HepG2 (cell line): Measurements from ENCODE around the gene WBP2NL. TPM values are rescaled to one million over a fixed set of nuclear protein-coding genes. Genes with fewer than 3 reads are reported as not detected.

Experiments
- ATAC-seq: fragments of 200-7000 bp; cut with Tn5 transposase; 3 replicates; pipeline ENCODE4 v1.9.1; 2020; ENCODE audit warnings: mild to moderate bottlenecking, moderate library complexity
- BruUV-seq: library from RNA; stranded (reverse); fragments of 400-500 nt; replicated peaks from 2 replicates; lab custom pipeline; 2021; lab: Mats Ljungman, UMichigan
- CTCF ChIA-PET: fragments of 300-600 bp; formaldehyde crosslinking; extraction: SDS; loops from one replicate; lab custom pipeline; 2021; ENCODE audit warnings: low total read pairs, inconsistent platforms, low intra/inter-chr PET ratio; lab: Yijun Ruan, JAX
- POLR2A ChIA-PET: fragments of 350-600 bp; sonication (Branson Sonifier 250); formaldehyde crosslinking; loops from one replicate; lab custom pipeline; 2020; ENCODE audit warnings: antibody characterized with exemption, inconsistent platforms; lab: Yijun Ruan, JAX
- DNase-seq: peaks from one replicate; pipeline ENCODE4 v3.0.0-alpha.2; 2015; ENCODE audit warnings: low spot score
- FAIRE-seq: peaks from 3 replicates; lab custom pipeline; 2011; peaks lifted over from hg19 to GRCh38; lab: Jason Lieb, UNC
- H2AFZ ChIP-seq: one replicate; pipeline ENCODE4 v1.6.1; 2011; ENCODE audit warnings: low read length, inconsistent platforms
- H3K27ac ChIP-seq: fragments of 300-600 bp; 3 replicates; pipeline ENCODE4 v1.8.0; 2011; ENCODE audit warnings: mixed run types, mild to moderate bottlenecking, mixed read lengths, low read length, inconsistent platforms; ENCODE audit not compliant: insufficient read depth; ENCODE audit errors: extremely low read length
- H3K27me3 ChIP-seq, 2 experiments: fragments of 200-600 bp in 1 of 2; 2 replicates in 1 of 2; 3 replicates in 1 of 2; pipeline versions ENCODE4 v1.6.0 to v1.8.0; 2011; ENCODE audit warnings: low read length in 2 of 2, mild to moderate bottlenecking in 2 of 2, moderate library complexity in 2 of 2, inconsistent platforms in 1 of 2; ENCODE audit not compliant: insufficient read depth in 2 of 2, control insufficient read depth in 1 of 2
- H3K36me3 ChIP-seq, 2 experiments: fragments of 200-600 bp in 1 of 2; replicated peaks in 1 of 2; 2 replicates in 1 of 2; 3 replicates in 1 of 2; pipeline versions ENCODE4 v1.5.1 to v1.8.0; 2011; ENCODE audit warnings: low read length in 2 of 2, inconsistent platforms in 1 of 2; ENCODE audit not compliant: insufficient read depth in 2 of 2, control insufficient read depth in 1 of 2
- H3K4me1 ChIP-seq: 2 replicates; pipeline ENCODE4 v1.5.1; 2012; ENCODE audit warnings: low read length, inconsistent platforms; ENCODE audit not compliant: insufficient read depth
- H3K4me2 ChIP-seq: 2 replicates; pipeline ENCODE4 v1.6.0; 2011; ENCODE audit warnings: low read depth, low read length, inconsistent platforms
- H3K4me3 ChIP-seq, 3 experiments: fragments of 200-600 bp in 1 of 3; sonication (generic), shearing (Covaris generic) in 1 of 3; replicated peaks in 1 of 3; 2 replicates each; pipeline ENCODE4 v1.5.1; 2011 to 2016; ENCODE audit warnings: low read length in 3 of 3, inconsistent platforms in 2 of 3, low read depth in 2 of 3, mild to moderate bottlenecking in 2 of 3, control low read depth in 1 of 3, mixed read lengths in 1 of 3; ENCODE audit not compliant: insufficient read depth in 1 of 3
- H3K79me2 ChIP-seq: one replicate; pipeline ENCODE4 v1.6.1; 2011; ENCODE audit warnings: low read length, inconsistent platforms; ENCODE audit not compliant: insufficient read depth
- H3K9ac ChIP-seq: 2 replicates; pipeline ENCODE4 v1.6.0; 2011; ENCODE audit warnings: mild to moderate bottlenecking, low read depth, low read length, inconsistent platforms; ENCODE audit not compliant: insufficient read depth
- H3K9me3 ChIP-seq: 2 replicates; pipeline ENCODE4 v1.5.1; 2012; ENCODE audit warnings: mild to moderate bottlenecking, low read length
- H4K20me1 ChIP-seq: 2 replicates; pipeline ENCODE4 v1.6.0; 2011; ENCODE audit warnings: inconsistent platforms, mild to moderate bottlenecking, low read length, moderate library complexity; ENCODE audit not compliant: insufficient read depth
- EP300 ChIP-seq, 3 experiments: sonication (generic) in 1 of 3; formaldehyde crosslinking in 1 of 3; IDR thresholded peaks; 2 replicates each; pipeline versions ENCODE4 v1.5.1 to v1.6.1; 2011 to 2020; ENCODE audit warnings: low read depth in 2 of 3, low read length in 2 of 3, borderline replicate concordance in 1 of 3, improper control_type of control experiment in 1 of 3, mild to moderate bottlenecking in 1 of 3, missing genetic modification reagents in 1 of 3, moderate library complexity in 1 of 3
- KLF11 ChIP-seq: IDR thresholded peaks from 2 replicates; pipeline ENCODE4 v1.6.1; 2016; ENCODE audit warnings: missing compliant biosample characterization
- ZNF75D ChIP-seq: sonication (generic); formaldehyde crosslinking; IDR thresholded peaks from 2 replicates; pipeline ENCODE4 v1.8.1; 2023; ENCODE audit warnings: missing genetic modification reagents, mild to moderate bottlenecking, borderline replicate concordance
- WGBS: methylation state at CpG from one replicate; pipeline ENCODE4 v1.1.6; 2017; ENCODE audit warnings: low lambda C conversion rate; 5-methylcytosine and 5-hydroxymethylcytosine counted together
- in situ Hi-C: cut with HindIII; loops from 2 replicates; pipeline ENCODE4 v1.10.0; 2017; ENCODE audit warnings: low pct_unique_long_range_greater_than_20kb; ENCODE audit not compliant: extremely low pct_ligation_motif_present
- intact Hi-C: fragments of 100-400 bp; cut with micrococcal nuclease; formaldehyde crosslinking; loops from one replicate; pipeline ENCODE4 v1.10.0; 2022; ENCODE audit not compliant: unreplicated experiment
- polyA plus RNA-seq, 8 experiments: library from polyadenylated mRNA; depleted of rRNA in 3 of 8; stranded (reverse) in 7 of 8; unstranded in 1 of 8; fragments of >200 nt; fragmentation: Illumina TruSeq in 4 of 8; extraction: Trizol in 4 of 8; gene quantifications; 2 replicates each; pipeline versions ENCODE4 v1.2.1 to v1.2.3, GENCODE V29; 2011 to 2016; ENCODE audit warnings: low read depth in 4 of 8, missing spikeins in 1 of 8, mixed read lengths in 1 of 8; ENCODE audit not compliant: insufficient read depth in 1 of 8
- total RNA-seq, 5 experiments: library from RNA; depleted of rRNA; stranded (reverse); fragments of >200 nt; fragmentation: Illumina TruSeq; extraction: Trizol; gene quantifications; 2 replicates each; pipeline ENCODE4 v1.2.3, GENCODE V29; 2016; ENCODE audit warnings: low read depth in 1 of 5
- TF ChIP-seq, protein P1 (sequence below): sonication (generic); formaldehyde crosslinking; IDR thresholded peaks from 2 replicates; pipeline ENCODE4 v1.5.1; 2020; ENCODE audit warnings: mild to moderate bottlenecking, missing genetic modification reagents
- TF ChIP-seq, protein P2 (sequence below): IDR thresholded peaks from 2 replicates; pipeline ENCODE4 v1.6.1; 2016; ENCODE audit warnings: mild to moderate bottlenecking
- TF ChIP-seq, protein P3 (sequence below): sonication (generic); formaldehyde crosslinking; conservative IDR thresholded peaks from 2 replicates; pipeline ENCODE4 v1.4.0; 2020; ENCODE audit warnings: missing genetic modification reagents
- TF ChIP-seq, protein P4 (sequence below): sonication (generic); formaldehyde crosslinking; IDR thresholded peaks from 2 replicates; pipeline ENCODE4 v1.4.0; 2020; ENCODE audit warnings: missing genetic modification reagents, mild to moderate bottlenecking, borderline replicate concordance

The WBP2NL gene
- total and polyA plus RNA-seq, 2 of the 13 experiments (the other 11 are each of a cell fraction or from before 2014, with no cell fraction given) = not detected

DNA sequence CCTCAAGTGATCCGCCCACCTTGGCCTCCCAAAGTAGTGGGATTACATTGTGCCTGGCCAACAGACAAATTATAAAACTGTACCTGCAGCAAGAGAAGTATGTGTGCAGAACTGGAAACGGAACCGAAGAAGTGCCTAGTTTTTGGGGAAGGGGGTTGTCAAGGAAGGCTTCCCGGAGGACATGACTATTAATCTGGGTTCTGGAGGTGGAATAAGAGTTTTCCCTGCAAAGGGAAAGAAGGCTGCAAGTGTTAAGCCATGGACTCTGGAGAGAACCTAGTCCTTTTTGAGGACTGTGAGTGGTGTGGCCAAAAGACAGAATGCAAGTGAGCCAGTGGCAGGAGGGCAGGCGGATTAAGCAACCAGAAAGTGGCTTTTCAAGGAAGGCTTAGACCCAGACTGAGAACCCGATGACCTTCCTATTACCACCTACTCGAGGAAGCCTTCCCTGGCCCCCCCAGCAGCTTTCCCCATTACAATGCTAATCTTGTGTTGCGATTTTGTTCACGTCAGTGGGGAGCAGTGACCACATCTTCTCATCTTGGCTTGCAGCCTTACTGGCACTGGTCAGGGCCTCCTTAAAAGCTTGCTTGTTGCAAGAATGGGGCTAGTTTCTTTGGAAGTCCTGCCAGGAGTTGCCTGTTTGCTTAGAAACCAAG is 35.0 kb upstream of the WBP2NL start:
- no peak overlapping the region for H3K4me3 ChIP-seq
- WGBS = 36% methylated on average over 9 of the region's 9 CpGs
- no peak for FAIRE-seq
- H3K36me3 ChIP-seq = no peaks in the 10 kb centered on the region
- peaks cover 0 to 3% of the 10 kb centered on the region in 2 experiments; a peak in 1 of 5 replicates for H3K27me3 ChIP-seq
- H3K4me1 ChIP-seq = peaks cover 5% of the 10 kb centered on the region; the same call in 1 of the 2 replicates
- H3K4me2 ChIP-seq = no peak overlapping the region
- ChIA-PET CTCF (no interaction called here), POLR2A (no interaction called here)
- no peaks in the 10 kb centered on the region for H4K20me1 ChIP-seq
- in situ Hi-C loops = loop anchor here (25.0 kb wide), 1 partner anchor 474 kb away; the partner anchor contains the start of gene NFAM1
- DNase-seq = no peak
- TF ChIP-seq ZNF75D (CRISPR knock-in tag) (no peak), EP300 (IDR thresholded peaks at IDR 0.05; ENCODE audit: low read depth in 2 of 2, low read length in 2 of 2) (no peak), EP300 (CRISPR knock-in tag; IDR thresholded peaks at IDR 0.05; ENCODE audit: borderline replicate concordance) (no peak), KLF11 (CRISPR knock-in tag) (no peak)
- TF ChIP-seq, protein P1, sequence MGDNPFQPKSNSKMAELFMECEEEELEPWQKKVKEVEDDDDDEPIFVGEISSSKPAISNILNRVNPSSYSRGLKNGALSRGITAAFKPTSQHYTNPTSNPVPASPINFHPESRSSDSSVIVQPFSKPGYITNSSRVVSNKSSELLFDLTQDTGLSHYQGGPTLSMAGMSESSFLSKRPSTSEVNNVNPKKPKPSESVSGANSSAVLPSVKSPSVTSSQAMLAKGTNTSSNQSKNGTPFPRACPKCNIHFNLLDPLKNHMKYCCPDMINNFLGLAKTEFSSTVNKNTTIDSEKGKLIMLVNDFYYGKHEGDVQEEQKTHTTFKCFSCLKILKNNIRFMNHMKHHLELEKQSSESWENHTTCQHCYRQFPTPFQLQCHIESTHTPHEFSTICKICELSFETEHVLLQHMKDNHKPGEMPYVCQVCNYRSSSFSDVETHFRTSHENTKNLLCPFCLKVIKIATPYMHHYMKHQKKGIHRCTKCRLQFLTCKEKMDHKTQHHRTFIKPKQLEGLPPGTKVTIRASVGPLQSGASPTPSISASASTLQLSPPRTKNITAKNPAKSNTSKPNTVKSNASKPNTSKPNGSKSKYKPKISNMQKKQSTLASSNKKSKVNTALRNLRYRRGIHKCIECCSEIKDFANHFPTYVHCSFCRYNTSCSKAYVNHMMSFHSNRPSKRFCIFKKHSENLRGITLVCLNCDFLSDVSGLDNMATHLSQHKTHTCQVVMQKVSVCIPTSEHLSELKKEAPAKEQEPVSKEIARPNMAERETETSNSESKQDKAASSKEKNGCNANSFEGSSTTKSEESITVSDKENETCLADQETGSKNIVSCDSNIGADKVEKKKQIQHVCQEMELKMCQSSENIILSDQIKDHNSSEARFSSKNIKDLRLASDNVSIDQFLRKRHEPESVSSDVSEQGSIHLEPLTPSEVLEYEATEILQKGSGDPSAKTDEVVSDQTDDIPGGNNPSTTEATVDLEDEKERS (CRISPR knock-in tag) = no peak
- TF ChIP-seq, protein P2, sequence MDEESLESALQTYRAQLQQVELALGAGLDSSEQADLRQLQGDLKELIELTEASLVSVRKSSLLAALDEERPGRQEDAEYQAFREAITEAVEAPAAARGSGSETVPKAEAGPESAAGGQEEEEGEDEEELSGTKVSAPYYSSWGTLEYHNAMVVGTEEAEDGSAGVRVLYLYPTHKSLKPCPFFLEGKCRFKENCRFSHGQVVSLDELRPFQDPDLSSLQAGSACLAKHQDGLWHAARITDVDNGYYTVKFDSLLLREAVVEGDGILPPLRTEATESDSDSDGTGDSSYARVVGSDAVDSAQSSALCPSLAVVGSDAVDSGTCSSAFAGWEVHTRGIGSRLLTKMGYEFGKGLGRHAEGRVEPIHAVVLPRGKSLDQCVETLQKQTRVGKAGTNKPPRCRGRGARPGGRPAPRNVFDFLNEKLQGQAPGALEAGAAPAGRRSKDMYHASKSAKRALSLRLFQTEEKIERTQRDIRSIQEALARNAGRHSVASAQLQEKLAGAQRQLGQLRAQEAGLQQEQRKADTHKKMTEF = no peak
- TF ChIP-seq, protein P3, sequence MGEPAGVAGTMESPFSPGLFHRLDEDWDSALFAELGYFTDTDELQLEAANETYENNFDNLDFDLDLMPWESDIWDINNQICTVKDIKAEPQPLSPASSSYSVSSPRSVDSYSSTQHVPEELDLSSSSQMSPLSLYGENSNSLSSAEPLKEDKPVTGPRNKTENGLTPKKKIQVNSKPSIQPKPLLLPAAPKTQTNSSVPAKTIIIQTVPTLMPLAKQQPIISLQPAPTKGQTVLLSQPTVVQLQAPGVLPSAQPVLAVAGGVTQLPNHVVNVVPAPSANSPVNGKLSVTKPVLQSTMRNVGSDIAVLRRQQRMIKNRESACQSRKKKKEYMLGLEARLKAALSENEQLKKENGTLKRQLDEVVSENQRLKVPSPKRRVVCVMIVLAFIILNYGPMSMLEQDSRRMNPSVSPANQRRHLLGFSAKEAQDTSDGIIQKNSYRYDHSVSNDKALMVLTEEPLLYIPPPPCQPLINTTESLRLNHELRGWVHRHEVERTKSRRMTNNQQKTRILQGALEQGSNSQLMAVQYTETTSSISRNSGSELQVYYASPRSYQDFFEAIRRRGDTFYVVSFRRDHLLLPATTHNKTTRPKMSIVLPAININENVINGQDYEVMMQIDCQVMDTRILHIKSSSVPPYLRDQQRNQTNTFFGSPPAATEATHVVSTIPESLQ = no peak
- TF ChIP-seq, protein P4, sequence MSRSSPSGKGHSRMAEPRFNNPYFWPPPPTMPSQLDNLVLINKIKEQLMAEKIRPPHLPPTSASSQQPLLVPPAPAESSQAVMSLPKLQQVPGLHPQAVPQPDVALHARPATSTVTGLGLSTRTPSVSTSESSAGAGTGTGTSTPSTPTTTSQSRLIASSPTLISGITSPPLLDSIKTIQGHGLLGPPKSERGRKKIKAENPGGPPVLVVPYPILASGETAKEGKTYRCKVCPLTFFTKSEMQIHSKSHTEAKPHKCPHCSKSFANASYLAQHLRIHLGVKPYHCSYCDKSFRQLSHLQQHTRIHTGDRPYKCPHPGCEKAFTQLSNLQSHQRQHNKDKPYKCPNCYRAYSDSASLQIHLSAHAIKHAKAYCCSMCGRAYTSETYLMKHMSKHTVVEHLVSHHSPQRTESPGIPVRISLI (CRISPR knock-in tag) = no peak
- intact Hi-C loops = no loop called here
- H3K27ac ChIP-seq = no peak overlapping the region
- H2AFZ ChIP-seq = no peak overlapping the region
- no TSS peak for BruUV-seq
- no peaks in the 10 kb centered on the region for H3K9me3 ChIP-seq
- no peaks in the 10 kb centered on the region for H3K79me2 ChIP-seq
- H3K9ac ChIP-seq = no peak overlapping the region
- no peak for ATAC-seq
